ENCODE measurements around the gene CD83.
A peak's percentile ranks its signal among the peaks of the same experiment; 100 is the strongest.
"Not testable (repeated sequence)": the region's sequence is repeated elsewhere in the genome, so short reads cannot be mapped to it uniquely, and the experiment has no call there.

CD83 gene

GRCh38 chr6:14117158-14118090 is at the start of gene CD83:
CD83 (plus strand) TSS chr6:14117772; CDS start chr6:14117812, 40 bp downstream.
- peak; percentile 97 for DNase-seq (ENCODE audit: low spot score)

- peak; percentile 34 for DNase-seq (ENCODE audit: low spot score)
These were observed 49.4 kb upstream of the CD83 start for GRCh38 chr6:14068133-14068532.

GRCh38 chr6:14068623-14069022 is 48.9 kb upstream of the CD83 start:
- DNase-seq (ENCODE audit: low spot score), result no peak

GRCh38 chr6:14070457-14070856 is 47.1 kb upstream of the CD83 start:
- DNase-seq (ENCODE audit: low spot score), result no peak

- no peak for DNase-seq (ENCODE audit: low spot score)
These were observed 45.5 kb upstream of the CD83 start for GRCh38 chr6:14072084-14072483.

GRCh38 chr6:14073561-14074354 is 43.8 kb upstream of the CD83 start:
- not testable (repeated sequence) for DNase-seq (ENCODE audit: low spot score)

GRCh38 chr6:14074476-14075094 is 43.0 kb upstream of the CD83 start:
- DNase-seq (ENCODE audit: low spot score), result no peak

- peak; percentile 16 for DNase-seq (ENCODE audit: low spot score)
These were observed 42.5 kb upstream of the CD83 start for GRCh38 chr6:14075095-14075503.

- DNase-seq (ENCODE audit: low spot score), result no peak
These were observed 40.2 kb upstream of the CD83 start for GRCh38 chr6:14077193-14077867.

GRCh38 chr6:14079433-14079832 is 38.1 kb upstream of the CD83 start:
- DNase-seq (ENCODE audit: low spot score), result no peak

- no peak for DNase-seq (ENCODE audit: low spot score)
These were observed 37.6 kb upstream of the CD83 start for GRCh38 chr6:14079971-14080370.

GRCh38 chr6:14081126-14081525 is 36.4 kb upstream of the CD83 start:
- no peak for DNase-seq (ENCODE audit: low spot score)

- no peak for DNase-seq (ENCODE audit: low spot score)
These were observed 34.8 kb upstream of the CD83 start for GRCh38 chr6:14082771-14083170.

GRCh38 chr6:14083262-14083661 is 34.3 kb upstream of the CD83 start:
- no peak for DNase-seq (ENCODE audit: low spot score)

GRCh38 chr6:14083751-14084150 is 33.8 kb upstream of the CD83 start:
- DNase-seq (ENCODE audit: low spot score), result no peak

GRCh38 chr6:14084388-14084787 is 33.2 kb upstream of the CD83 start:
- DNase-seq (ENCODE audit: low spot score), result no peak

- no peak for DNase-seq (ENCODE audit: low spot score)
These were observed 32.3 kb upstream of the CD83 start for GRCh38 chr6:14085176-14085787.

GRCh38 chr6:14086701-14087100 is 30.9 kb upstream of the CD83 start:
- DNase-seq (ENCODE audit: low spot score), result no peak

- no peak for DNase-seq (ENCODE audit: low spot score)
These were observed 28.9 kb upstream of the CD83 start for GRCh38 chr6:14088600-14089192.

GRCh38 chr6:14089224-14089623 is 28.3 kb upstream of the CD83 start:
- no peak for DNase-seq (ENCODE audit: low spot score)

- DNase-seq (ENCODE audit: low spot score), result no peak
These were observed 26.1 kb upstream of the CD83 start for GRCh38 chr6:14091339-14091978.

Data from AG08396 (cell line).